ENCODE measurements around the gene PLK5. TPM values are rescaled to one million over a fixed set of nuclear protein-coding genes. Genes with fewer than 3 reads are reported as not detected.

The PLK5 gene
- total and polyA plus RNA-seq, 2 of the 4 experiments (the other 2 are of a cell fraction) = not detected

- in situ Hi-C loops (cut with MboI; ENCODE audit: low sequenced_read_pairs) = no loop called here
- Histone ChIP-seq H3K4me3 (ENCODE audit: insufficient read depth, low read depth, low read length) (no peak overlapping the region), H2BK120ac (ENCODE audit: low read depth, low read length) (no peak overlapping the region), H4K20me1 (ENCODE audit: insufficient read depth, low read length) (no peaks in the 10 kb centered on the region; the same call in 1 of the 2 replicates), H3K9me3 (ENCODE audit: control insufficient read depth, insufficient read depth, low read length) (no peaks in the 10 kb centered on the region), H3K27me3 (ENCODE audit: control insufficient read depth, insufficient read depth, low read length) (peaks cover 4% of the 10 kb centered on the region; the same call in 1 of the 2 replicates), H2AK5ac (ENCODE audit: low read depth, low read length) (no peak overlapping the region), H2BK20ac (ENCODE audit: low read depth, low read length) (no peak overlapping the region), H4K5ac (ENCODE audit: low read depth, low read length) (no peak overlapping the region), H3K56ac (ENCODE audit: extremely low read depth, insufficient read depth, low read length) (no peak overlapping the region), H4K8ac (ENCODE audit: low read depth in 2 of 2, low read length in 2 of 2) (no peak overlapping the region), H3K4me2 (ENCODE audit: low read depth, low read length) (no peak overlapping the region), H3K14ac (replicated peaks; ENCODE audit: low read depth, low read length) (no peak overlapping the region), H2BK5ac (ENCODE audit: low read depth, low read length, poor library complexity, severe bottlenecking) (no peak overlapping the region), H3K9ac (ENCODE audit: low read depth, low read length) (no peak overlapping the region), H3K27ac (ENCODE audit: insufficient read depth, low read length) (no peak overlapping the region), H4K91ac (ENCODE audit: insufficient read depth, low read depth, low read length) (no peak overlapping the region), H2AK9ac (replicated peaks; ENCODE audit: low read depth, low read length, poor library complexity) (peak overlapping the region; percentile 42), H2AFZ (replicated peaks; ENCODE audit: low read length, poor library complexity) (no peak overlapping the region), H3K4me1 (ENCODE audit: control insufficient read depth, insufficient read depth, low read length) (peaks cover 5% of the 10 kb centered on the region), H3K4ac (ENCODE audit: low read depth, low read length) (no peak overlapping the region), H2BK15ac (ENCODE audit: low read depth, low read length) (no peak overlapping the region), H3K79me1 (ENCODE audit: low read depth in 1 of 2, low read length in 2 of 2) (peaks cover 0 to 6% of the 10 kb centered on the region in 2 experiments; a peak in 1 of 4 replicates), H3K9me1 (ENCODE audit: insufficient read depth, low read length) (no peaks in the 10 kb centered on the region; the same call in 1 of the 2 replicates), H3K18ac (ENCODE audit: low read depth, low read length) (no peak overlapping the region), H3K23ac (ENCODE audit: low read depth, low read length) (no peak overlapping the region), H3K36me3 (ENCODE audit: control insufficient read depth, insufficient read depth, low read length) (peaks cover 13% of the 10 kb centered on the region)
- no peak for ATAC-seq (ENCODE audit: low read depth)
- POLR2A ChIA-PET (ENCODE audit: unreplicated experiment) = no interaction called here
- BruUV-seq (replicated peaks) = no TSS peak
- CTCF ChIA-PET = interaction anchor here (0.5 kb wide), 1 partner anchor 28 kb away, joined by 3 read pairs; no protein-coding TSS in a partner anchor
- WGBS, 2 experiments (ENCODE audit: extremely low coverage in 2 of 2, insufficient read length in 1 of 2) = 83% methylated on average over 28 of the region's 45 CpGs; no CpG with 5 or more reads in 1 of the 2 experiments
- dilution Hi-C loops (cut with HindIII; ENCODE audit: low sequenced_read_pairs, unreplicated experiment) = no loop called here
- DNase-seq = no peak
- intact Hi-C loops (cut with micrococcal nuclease) = no loop called here
- no peak for TF ChIP-seq RAD21 (IDR thresholded peaks at IDR 0.05; ENCODE audit: low read length)
- no peak for TF ChIP-seq CHD1 (IDR thresholded peaks at IDR 0.05; ENCODE audit: low read depth, low read length)
- no peak for TF ChIP-seq FOS (IDR thresholded peaks at IDR 0.05; ENCODE audit: low read depth, low read length)
- TF ChIP-seq BHLHE40 (IDR thresholded peaks at IDR 0.05; ENCODE audit: low read depth, low read length) = no peak
- TF ChIP-seq, protein P1, sequence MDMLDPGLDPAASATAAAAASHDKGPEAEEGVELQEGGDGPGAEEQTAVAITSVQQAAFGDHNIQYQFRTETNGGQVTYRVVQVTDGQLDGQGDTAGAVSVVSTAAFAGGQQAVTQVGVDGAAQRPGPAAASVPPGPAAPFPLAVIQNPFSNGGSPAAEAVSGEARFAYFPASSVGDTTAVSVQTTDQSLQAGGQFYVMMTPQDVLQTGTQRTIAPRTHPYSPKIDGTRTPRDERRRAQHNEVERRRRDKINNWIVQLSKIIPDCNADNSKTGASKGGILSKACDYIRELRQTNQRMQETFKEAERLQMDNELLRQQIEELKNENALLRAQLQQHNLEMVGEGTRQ (IDR thresholded peaks at IDR 0.05; ENCODE audit: low read depth, low read length) = no peak
- no peak for TF ChIP-seq MAFK (IDR thresholded peaks at IDR 0.05; ENCODE audit: low read depth, low read length)
- no peak for TF ChIP-seq RFX5 (IDR thresholded peaks at IDR 0.05; ENCODE audit: low read depth, low read length)
- TF ChIP-seq, protein P2, sequence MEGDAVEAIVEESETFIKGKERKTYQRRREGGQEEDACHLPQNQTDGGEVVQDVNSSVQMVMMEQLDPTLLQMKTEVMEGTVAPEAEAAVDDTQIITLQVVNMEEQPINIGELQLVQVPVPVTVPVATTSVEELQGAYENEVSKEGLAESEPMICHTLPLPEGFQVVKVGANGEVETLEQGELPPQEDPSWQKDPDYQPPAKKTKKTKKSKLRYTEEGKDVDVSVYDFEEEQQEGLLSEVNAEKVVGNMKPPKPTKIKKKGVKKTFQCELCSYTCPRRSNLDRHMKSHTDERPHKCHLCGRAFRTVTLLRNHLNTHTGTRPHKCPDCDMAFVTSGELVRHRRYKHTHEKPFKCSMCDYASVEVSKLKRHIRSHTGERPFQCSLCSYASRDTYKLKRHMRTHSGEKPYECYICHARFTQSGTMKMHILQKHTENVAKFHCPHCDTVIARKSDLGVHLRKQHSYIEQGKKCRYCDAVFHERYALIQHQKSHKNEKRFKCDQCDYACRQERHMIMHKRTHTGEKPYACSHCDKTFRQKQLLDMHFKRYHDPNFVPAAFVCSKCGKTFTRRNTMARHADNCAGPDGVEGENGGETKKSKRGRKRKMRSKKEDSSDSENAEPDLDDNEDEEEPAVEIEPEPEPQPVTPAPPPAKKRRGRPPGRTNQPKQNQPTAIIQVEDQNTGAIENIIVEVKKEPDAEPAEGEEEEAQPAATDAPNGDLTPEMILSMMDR (conservative IDR thresholded peaks at IDR 0.05; ENCODE audit: low read depth, low read length) = no peak
- no peak for TF ChIP-seq RCOR1 (IDR thresholded peaks at IDR 0.05; ENCODE audit: insufficient replicate concordance, low read length)
- TF ChIP-seq MXI1 (IDR thresholded peaks at IDR 0.05; ENCODE audit: borderline replicate concordance, low read depth, low read length) = no peak
- no peak for TF ChIP-seq MAZ (IDR thresholded peaks at IDR 0.05; ENCODE audit: borderline replicate concordance, low read depth, low read length)
- no peak for TF ChIP-seq SMC3 (IDR thresholded peaks at IDR 0.05; ENCODE audit: low read depth, low read length)
- TF ChIP-seq ELK1 (IDR thresholded peaks at IDR 0.05; ENCODE audit: borderline replicate concordance, low read depth, low read length) = no peak
- no peak for TF ChIP-seq CEBPB (IDR thresholded peaks at IDR 0.05; ENCODE audit: low read depth, low read length)
Measured at GRCh38 chr19:1505991-1506881, 17.6 kb upstream of the PLK5 start.

Measured in IMR-90 (cell line).